Measurements from ENCODE around the gene C7orf57.

DNA sequence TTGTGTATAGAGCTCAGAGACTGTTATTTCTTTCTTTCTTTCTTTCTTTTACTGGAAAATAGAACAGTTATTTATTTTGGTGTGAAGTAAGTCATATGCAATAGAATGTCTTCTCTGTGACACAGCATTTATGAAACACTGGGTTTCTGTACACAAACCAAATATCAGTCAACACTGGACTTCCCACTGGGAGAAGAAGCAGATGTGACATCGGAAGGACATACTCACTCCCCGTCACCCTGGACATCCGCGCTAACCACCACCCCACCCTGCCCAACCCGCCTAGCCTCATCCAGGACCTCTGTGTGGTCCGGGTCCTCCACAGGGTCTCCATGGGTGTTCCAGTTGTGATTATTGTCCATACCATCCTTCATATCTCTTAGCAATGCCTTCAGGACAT, 28.5 kb upstream of the C7orf57 start:
- TF ChIP-seq, protein P1, sequence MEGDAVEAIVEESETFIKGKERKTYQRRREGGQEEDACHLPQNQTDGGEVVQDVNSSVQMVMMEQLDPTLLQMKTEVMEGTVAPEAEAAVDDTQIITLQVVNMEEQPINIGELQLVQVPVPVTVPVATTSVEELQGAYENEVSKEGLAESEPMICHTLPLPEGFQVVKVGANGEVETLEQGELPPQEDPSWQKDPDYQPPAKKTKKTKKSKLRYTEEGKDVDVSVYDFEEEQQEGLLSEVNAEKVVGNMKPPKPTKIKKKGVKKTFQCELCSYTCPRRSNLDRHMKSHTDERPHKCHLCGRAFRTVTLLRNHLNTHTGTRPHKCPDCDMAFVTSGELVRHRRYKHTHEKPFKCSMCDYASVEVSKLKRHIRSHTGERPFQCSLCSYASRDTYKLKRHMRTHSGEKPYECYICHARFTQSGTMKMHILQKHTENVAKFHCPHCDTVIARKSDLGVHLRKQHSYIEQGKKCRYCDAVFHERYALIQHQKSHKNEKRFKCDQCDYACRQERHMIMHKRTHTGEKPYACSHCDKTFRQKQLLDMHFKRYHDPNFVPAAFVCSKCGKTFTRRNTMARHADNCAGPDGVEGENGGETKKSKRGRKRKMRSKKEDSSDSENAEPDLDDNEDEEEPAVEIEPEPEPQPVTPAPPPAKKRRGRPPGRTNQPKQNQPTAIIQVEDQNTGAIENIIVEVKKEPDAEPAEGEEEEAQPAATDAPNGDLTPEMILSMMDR (IDR thresholded peaks at IDR 0.05) = no peak
- TF ChIP-seq EP300 (IDR thresholded peaks at IDR 0.05) = no peak
- no peak for TF ChIP-seq POLR2AphosphoS5 (IDR thresholded peaks at IDR 0.05)
- TF ChIP-seq POLR2A (IDR thresholded peaks at IDR 0.05; ENCODE audit: low read depth) = no peak
